GM21619 (cell line): ENCODE data around the gene PPAN.

Source experiments
- ATAC-seq: cut with Tn5 transposase; IDR thresholded peaks from one replicate; pipeline ENCODE4 v1.9.1; 2021; ENCODE audit not compliant: unreplicated experiment

PPAN gene

GRCh38 chr19:10138879-10139795, 33.0 kb downstream of the PPAN start:
- no peak for ATAC-seq

GRCh38 chr19:10139952-10140351, 33.8 kb downstream of the PPAN start:
- no peak for ATAC-seq

GRCh38 chr19:10141479-10141878, 35.3 kb downstream of the PPAN start:
- no peak for ATAC-seq

GRCh38 chr19:10141973-10142372, 35.8 kb downstream of the PPAN start:
- ATAC-seq = no peak

GRCh38 chr19:10142701-10143375, 36.7 kb downstream of the PPAN start:
- ATAC-seq = no peak

- no peak for ATAC-seq
Measured at GRCh38 chr19:10143681-10144080, 37.5 kb downstream of the PPAN start.

- no peak for ATAC-seq
Measured at GRCh38 chr19:10144361-10144760, 38.2 kb downstream of the PPAN start.

- no peak for ATAC-seq
Measured at GRCh38 chr19:10145031-10145430, 38.9 kb downstream of the PPAN start.

GRCh38 chr19:10146142-10146541, 40.0 kb downstream of the PPAN start:
- no peak for ATAC-seq

- ATAC-seq = no peak
Measured at GRCh38 chr19:10149427-10149826, 43.3 kb downstream of the PPAN start.

- no peak for ATAC-seq
Measured at GRCh38 chr19:10151521-10151920, 45.4 kb downstream of the PPAN start.

- ATAC-seq = no peak
Measured at GRCh38 chr19:10152100-10152499, 45.9 kb downstream of the PPAN start.

- no peak for ATAC-seq
Measured at GRCh38 chr19:10155839-10156238, 49.7 kb downstream of the PPAN start.

GRCh38 chr19:10158071-10158470, 51.9 kb downstream of the PPAN start:
- ATAC-seq = no peak

GRCh38 chr19:10158485-10158884, 52.3 kb downstream of the PPAN start:
- ATAC-seq = no peak

- ATAC-seq = no peak
Measured at GRCh38 chr19:10159610-10160009, 53.4 kb downstream of the PPAN start.
